HG03439 (cell line): ENCODE measurements around the gene GIMAP7.
"Not testable (repeated sequence)": the region's sequence is repeated elsewhere in the genome, so short reads cannot be mapped to it uniquely, and the experiment has no call there.

Experiments
- ATAC-seq: cut with Tn5 transposase; IDR thresholded peaks from one replicate; pipeline ENCODE4 v1.9.1; 2021; ENCODE audit warnings: mild to moderate bottlenecking, moderate library complexity; ENCODE audit not compliant: unreplicated experiment

Gene GIMAP7

DNA sequence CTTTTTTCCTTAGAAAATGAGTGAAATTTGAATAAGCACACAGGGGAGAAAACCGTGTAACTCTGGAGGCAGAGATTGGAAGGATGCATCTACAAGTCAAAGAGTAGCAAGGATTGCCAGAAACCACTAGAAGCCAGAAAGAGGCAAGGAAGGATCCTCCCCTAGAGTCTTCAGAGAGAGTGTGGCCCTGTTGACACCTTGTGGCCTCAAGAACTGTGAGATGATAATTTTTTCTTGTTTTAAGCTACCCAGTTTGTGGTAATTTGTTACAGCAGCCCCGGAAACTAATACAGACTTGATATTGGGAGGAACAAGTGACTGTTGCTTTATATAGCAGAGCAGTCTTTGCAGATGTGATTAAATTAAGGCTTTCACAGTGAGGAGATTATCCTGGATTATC, 3.6 kb upstream of the GIMAP7 start:
- ATAC-seq, result no peak

- ATAC-seq, result no peak
These were observed 914 bp upstream of the GIMAP7 start for GRCh38 chr7:150513758-150514157.

- ATAC-seq, result no peak
These were observed 826 bp downstream of the GIMAP7 start for GRCh38 chr7:150515248-150516147.

GRCh38 chr7:150516956-150517745, 2.5 kb downstream of the GIMAP7 start:
- ATAC-seq, result no peak

- no peak for ATAC-seq
These were observed 4.6 kb downstream of the GIMAP7 start for GRCh38 chr7:150519310-150519709.

DNA sequence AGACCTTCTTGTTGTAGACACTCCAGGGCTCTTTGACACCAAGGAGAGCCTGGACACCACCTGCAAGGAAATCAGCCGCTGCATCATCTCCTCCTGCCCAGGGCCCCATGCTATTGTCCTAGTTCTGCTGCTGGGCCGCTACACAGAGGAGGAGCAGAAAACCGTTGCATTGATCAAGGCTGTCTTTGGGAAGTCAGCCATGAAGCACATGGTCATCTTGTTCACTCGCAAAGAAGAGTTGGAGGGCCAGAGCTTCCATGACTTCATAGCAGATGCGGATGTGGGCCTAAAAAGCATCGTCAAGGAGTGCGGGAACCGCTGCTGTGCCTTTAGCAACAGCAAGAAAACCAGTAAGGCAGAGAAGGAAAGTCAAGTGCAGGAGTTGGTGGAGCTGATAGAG, 5.5 kb downstream of the GIMAP7 start:
- no peak for ATAC-seq

GRCh38 chr7:150522931-150523330, 8.3 kb downstream of the GIMAP7 start:
- not testable (repeated sequence) for ATAC-seq

- ATAC-seq, result no peak
These were observed 9.3 kb downstream of the GIMAP7 start for GRCh38 chr7:150524018-150524417.

GRCh38 chr7:150531704-150532103, 17.0 kb downstream of the GIMAP7 start:
- ATAC-seq, result no peak

GRCh38 chr7:150538259-150538658, 23.6 kb downstream of the GIMAP7 start:
- no peak for ATAC-seq

DNA sequence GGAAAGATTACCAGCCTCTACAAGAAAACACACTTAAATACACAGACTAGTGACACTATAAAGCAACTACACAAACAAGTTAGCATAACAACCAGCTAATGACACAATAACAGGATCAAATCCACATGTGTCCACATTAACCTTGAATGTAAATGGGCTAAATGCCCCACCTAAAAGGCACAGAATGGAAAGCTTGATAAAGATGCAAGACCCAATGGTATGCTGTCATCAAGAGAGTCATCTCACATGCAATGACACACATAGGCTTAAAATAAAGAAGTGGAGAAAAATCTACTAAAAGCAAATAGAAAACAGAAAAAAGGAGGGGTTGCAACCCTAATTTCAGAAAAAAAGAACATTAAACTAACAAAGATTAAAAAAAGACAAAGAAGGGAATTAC, 38.5 kb downstream of the GIMAP7 start:
- no peak for ATAC-seq

GRCh38 chr7:150556521-150557138, 42.0 kb downstream of the GIMAP7 start:
- ATAC-seq, result no peak

DNA sequence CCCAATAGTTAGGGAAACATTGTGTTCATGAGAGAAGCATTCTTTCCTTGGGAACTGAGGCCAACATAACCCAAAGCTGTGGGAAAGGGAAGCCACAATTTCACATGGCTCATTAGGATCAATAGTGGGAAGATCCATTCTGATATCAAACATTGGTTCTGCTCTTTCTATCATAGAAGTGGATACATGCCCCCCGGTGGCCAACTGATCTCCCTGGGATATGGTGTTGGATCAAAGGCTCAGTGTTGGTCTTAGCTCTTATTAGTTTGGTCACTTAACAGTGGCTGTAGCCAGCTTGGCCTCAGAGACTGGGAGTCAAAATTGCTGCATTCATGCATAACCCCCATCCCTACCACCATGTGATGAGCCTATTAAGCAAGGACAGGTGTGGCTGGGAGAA, 45.8 kb downstream of the GIMAP7 start:
- no peak for ATAC-seq

GRCh38 chr7:150562919-150563318, 48.2 kb downstream of the GIMAP7 start:
- ATAC-seq, result no peak

- ATAC-seq, result no peak
These were observed 49.3 kb downstream of the GIMAP7 start for GRCh38 chr7:150564006-150564405.

- no peak for ATAC-seq
These were observed 49.9 kb downstream of the GIMAP7 start for GRCh38 chr7:150564566-150564965.

DNA sequence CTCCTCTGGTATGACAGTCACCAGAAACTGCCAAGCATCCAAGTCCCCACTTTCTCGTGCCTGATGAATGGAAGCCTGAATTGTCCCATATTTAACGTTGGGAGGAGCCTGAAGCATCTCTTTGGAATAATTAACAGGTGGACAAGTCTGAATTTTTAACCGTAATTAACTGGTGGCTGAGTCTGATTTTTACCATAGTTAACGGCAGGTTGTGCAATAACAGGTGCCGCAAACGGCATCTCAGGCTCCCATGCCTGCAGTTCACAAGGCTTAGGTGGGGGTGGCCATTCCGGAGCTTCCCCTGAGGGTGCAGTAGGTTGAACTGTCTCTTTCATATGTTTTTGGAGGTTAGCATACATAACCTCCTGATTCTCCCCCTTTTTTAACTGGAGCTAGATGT, 50.6 kb downstream of the GIMAP7 start:
- ATAC-seq, result no peak

- ATAC-seq, result no peak
These were observed 51.5 kb downstream of the GIMAP7 start for GRCh38 chr7:150566123-150566522.

DNA sequence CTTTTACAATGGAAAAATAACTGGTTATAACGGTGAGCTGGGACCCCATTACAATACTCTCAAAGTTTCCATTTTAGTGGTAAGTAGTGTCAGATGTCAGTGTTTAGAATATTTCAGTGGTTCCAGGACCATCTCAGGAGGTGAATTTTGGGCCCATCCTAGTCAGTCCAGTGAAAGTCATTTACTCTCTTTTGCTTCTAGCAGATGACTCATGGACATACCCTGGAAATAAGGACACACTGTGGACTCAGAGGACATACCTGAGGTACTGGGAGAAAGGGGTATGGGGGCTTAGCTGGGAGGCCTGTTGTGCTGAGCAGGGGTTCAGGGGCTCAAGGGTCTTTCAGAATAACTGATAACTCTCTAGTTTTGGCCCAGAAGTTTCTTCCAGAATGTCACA, 51.9 kb downstream of the GIMAP7 start:
- ATAC-seq, result no peak

DNA sequence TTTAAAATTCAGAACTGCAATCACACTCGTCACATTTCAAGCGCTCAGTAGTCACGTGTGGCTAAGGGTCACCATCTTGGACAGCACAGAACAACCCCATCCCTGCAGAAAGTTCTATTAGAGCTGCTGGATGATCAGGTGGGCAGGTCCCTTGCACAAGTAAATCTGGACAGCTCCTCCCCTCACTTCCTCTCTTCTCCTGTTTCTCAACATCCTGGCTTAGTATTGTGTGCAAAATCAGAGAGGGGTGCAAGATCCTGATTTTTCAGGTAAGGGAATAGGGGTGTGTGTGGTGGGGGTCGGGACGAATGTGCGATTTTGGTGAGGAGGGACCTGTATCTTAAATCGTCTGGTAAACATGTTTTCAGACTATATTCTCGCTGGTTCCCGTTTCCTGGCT, 52.5 kb downstream of the GIMAP7 start, which contains the start of gene GIMAP4:
Gene GIMAP4, plus strand, starts transcription at position 222 of the 400 bp plus-strand sequence. CDS start 2,512 bp downstream, outside the sequence.
- ATAC-seq, result no peak

GRCh38 chr7:150567871-150568301, 53.2 kb downstream of the GIMAP7 start:
- ATAC-seq, result no peak
